BJ (cell line): ENCODE data around the gene DTX3L. TPM values are rescaled to one million over a fixed set of nuclear protein-coding genes. Genes with fewer than 3 reads are reported as not detected.
A peak's percentile ranks its signal among the peaks of the same experiment; 100 is the strongest.

Source experiments
- CTCF ChIA-PET: fragments of 350-600 bp; formaldehyde crosslinking; extraction: SDS; loops from one replicate; lab custom pipeline; 2021; ENCODE audit warnings: antibody characterized with exemption, inconsistent platforms; lab: Yijun Ruan, JAX
- POLR2A ChIA-PET: fragments of 300-600 bp; sonication (Branson Sonifier 250); formaldehyde crosslinking; extraction: SDS; loops from one replicate; lab custom pipeline; 2021; ENCODE audit warnings: antibody characterized with exemption; lab: Charles Lee
- DNase-seq: peaks from one replicate; pipeline ENCODE4 v3.0.0-alpha.2; 2011; ENCODE audit warnings: low read depth
- H3K27me3 ChIP-seq: 2 replicates; pipeline ENCODE4 v1.6.0; 2011; ENCODE audit warnings: low read length; ENCODE audit not compliant: control insufficient read depth, insufficient read depth
- H3K36me3 ChIP-seq: 2 replicates; pipeline ENCODE4 v1.5.1; 2011; ENCODE audit warnings: low read length; ENCODE audit not compliant: control insufficient read depth, insufficient read depth
- H3K4me3 ChIP-seq: 2 replicates; pipeline ENCODE4 v1.5.1; 2011; ENCODE audit warnings: low read depth, mild to moderate bottlenecking, control low read depth, low read length
- polyA plus RNA-seq: library from polyadenylated mRNA; depleted of rRNA; stranded (reverse); fragments of >200 nt; gene quantifications from 2 replicates; pipeline ENCODE4 v1.2.3, GENCODE V29; 2011
- TF ChIP-seq, protein P1 (sequence below): IDR thresholded peaks from 2 replicates; pipeline ENCODE4 v1.5.1; 2011; ENCODE audit warnings: low read depth, mild to moderate bottlenecking, control low read depth, inconsistent platforms, low read length, moderate library complexity; ENCODE audit not compliant: insufficient read depth

The DTX3L gene
- polyA plus RNA-seq, 1 experiment = 3.5 TPM

GRCh38 chr3:122608916-122609315 is 44.8 kb downstream of the DTX3L start:
- TF ChIP-seq, protein P1, sequence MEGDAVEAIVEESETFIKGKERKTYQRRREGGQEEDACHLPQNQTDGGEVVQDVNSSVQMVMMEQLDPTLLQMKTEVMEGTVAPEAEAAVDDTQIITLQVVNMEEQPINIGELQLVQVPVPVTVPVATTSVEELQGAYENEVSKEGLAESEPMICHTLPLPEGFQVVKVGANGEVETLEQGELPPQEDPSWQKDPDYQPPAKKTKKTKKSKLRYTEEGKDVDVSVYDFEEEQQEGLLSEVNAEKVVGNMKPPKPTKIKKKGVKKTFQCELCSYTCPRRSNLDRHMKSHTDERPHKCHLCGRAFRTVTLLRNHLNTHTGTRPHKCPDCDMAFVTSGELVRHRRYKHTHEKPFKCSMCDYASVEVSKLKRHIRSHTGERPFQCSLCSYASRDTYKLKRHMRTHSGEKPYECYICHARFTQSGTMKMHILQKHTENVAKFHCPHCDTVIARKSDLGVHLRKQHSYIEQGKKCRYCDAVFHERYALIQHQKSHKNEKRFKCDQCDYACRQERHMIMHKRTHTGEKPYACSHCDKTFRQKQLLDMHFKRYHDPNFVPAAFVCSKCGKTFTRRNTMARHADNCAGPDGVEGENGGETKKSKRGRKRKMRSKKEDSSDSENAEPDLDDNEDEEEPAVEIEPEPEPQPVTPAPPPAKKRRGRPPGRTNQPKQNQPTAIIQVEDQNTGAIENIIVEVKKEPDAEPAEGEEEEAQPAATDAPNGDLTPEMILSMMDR = no peak
- no peak for DNase-seq
- H3K36me3 ChIP-seq = no peaks in the 10 kb centered on the region
- POLR2A ChIA-PET = interaction anchor here (0.7 kb wide), 1 partner anchor 67 kb away, joined by 15 read pairs; no protein-coding TSS in a partner anchor
- CTCF ChIA-PET = no interaction called here
- no peaks in the 10 kb centered on the region; the same call in 1 of the 2 replicates for H3K27me3 ChIP-seq
- no peak overlapping the region for H3K4me3 ChIP-seq

DNA sequence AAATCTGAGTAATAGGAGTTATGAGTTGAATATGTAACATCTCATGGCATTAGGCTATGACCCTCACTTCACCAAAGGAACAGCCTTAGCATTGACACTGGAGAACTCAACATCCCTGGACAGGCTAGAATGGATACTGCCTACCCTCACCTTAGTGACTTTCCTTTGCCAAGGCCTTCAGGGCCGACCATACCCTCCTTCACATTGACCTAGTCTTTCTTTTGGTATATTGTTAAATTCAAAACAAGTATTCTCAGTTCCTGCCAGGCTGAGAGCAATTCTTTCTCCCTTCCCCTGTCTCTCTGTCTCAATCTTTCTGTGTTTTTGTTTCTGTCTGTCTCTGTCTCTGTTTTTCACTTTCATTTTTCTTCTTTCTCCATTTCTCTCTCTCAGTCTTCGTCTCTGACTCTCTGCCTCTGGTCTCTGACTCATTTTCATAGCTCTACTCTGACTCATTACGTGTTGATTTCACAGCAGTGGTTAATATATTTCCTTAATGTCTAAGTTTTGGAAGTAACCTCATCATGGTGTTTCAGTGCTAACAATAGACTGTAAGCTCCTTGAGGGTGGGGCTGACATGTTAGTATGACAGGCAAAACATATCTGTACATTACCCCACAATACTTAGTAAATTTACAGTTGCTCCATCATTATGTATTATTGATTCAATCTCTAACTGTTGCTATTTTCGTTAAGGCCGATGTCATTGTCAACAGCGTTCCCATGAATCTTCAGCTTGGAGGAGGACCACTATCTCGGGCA is 45.8 kb downstream of the DTX3L start:
- TF ChIP-seq, protein P1 = no peak
- no peak overlapping the region for H3K4me3 ChIP-seq
- ChIA-PET POLR2A (no interaction called here), CTCF (interaction anchor here (0.8 kb wide), 1 partner anchor 9 kb away, joined by 3 read pairs; no protein-coding TSS in a partner anchor)
- no peaks in the 10 kb centered on the region for H3K36me3 ChIP-seq
- H3K27me3 ChIP-seq = no peaks in the 10 kb centered on the region; the same call in 1 of the 2 replicates
- DNase-seq = peak; percentile 35

DNA sequence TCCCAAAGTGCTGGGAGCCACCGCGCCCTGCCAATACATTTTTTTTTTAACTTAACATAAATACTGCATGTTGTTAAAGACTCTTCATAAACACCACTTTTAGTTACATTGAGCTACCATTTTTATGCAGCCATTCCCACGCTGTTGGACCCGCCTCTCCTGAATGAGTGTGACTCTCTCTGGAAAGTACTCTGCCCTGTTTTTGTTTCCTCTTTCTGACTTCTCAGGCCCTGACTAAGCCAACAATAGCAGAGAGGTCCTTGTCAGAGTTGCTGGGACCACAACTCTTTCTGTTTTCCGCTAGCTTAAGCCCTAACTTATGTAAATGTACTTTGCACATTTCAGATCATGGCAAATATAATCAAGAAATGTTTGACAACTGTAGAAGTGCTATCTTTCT is 48.6 kb downstream of the DTX3L start:
- DNase-seq = no peak
- H3K4me3 ChIP-seq = no peak overlapping the region
- no peaks in the 10 kb centered on the region for H3K36me3 ChIP-seq
- TF ChIP-seq, protein P1 = no peak
- ChIA-PET CTCF (no interaction called here), POLR2A (no interaction called here)
- no peaks in the 10 kb centered on the region; the same call in 1 of the 2 replicates for H3K27me3 ChIP-seq

- TF ChIP-seq, protein P1 = no peak
- CTCF ChIA-PET = no interaction called here
- H3K36me3 ChIP-seq = no peaks in the 10 kb centered on the region
- POLR2A ChIA-PET = no interaction called here
- H3K4me3 ChIP-seq = no peak overlapping the region
- no peak for DNase-seq
- H3K27me3 ChIP-seq = peaks cover 6% of the 10 kb centered on the region
Observed at GRCh38 chr3:122615303-122615702, 51.2 kb downstream of the DTX3L start.

- DNase-seq = no peak
- Histone ChIP-seq H3K4me3 (no peak overlapping the region), H3K27me3 (peaks cover 15% of the 10 kb centered on the region), H3K36me3 (no peaks in the 10 kb centered on the region)
- TF ChIP-seq, protein P1 = no peak
- ChIA-PET POLR2A (no interaction called here), CTCF (interaction anchor here (0.6 to 2.0 kb wide), 4 partner anchors 8 to 61 kb away, joined by 3 to 6 read pairs (median 6); no protein-coding TSS in a partner anchor)
Observed at GRCh38 chr3:122618614-122619013, 54.5 kb downstream of the DTX3L start.
